Kidney glomerular epithelial cell (primary cell): ENCODE data around the gene TRIM24.
"Not testable (repeated sequence)": the region's sequence is repeated elsewhere in the genome, so short reads cannot be mapped to it uniquely, and the experiment has no call there.

ENCODE experiments used
- DNase-seq: peaks from one replicate; lab custom pipeline; 2025; lab: John Stamatoyannopoulos, UW

The TRIM24 gene

DNA sequence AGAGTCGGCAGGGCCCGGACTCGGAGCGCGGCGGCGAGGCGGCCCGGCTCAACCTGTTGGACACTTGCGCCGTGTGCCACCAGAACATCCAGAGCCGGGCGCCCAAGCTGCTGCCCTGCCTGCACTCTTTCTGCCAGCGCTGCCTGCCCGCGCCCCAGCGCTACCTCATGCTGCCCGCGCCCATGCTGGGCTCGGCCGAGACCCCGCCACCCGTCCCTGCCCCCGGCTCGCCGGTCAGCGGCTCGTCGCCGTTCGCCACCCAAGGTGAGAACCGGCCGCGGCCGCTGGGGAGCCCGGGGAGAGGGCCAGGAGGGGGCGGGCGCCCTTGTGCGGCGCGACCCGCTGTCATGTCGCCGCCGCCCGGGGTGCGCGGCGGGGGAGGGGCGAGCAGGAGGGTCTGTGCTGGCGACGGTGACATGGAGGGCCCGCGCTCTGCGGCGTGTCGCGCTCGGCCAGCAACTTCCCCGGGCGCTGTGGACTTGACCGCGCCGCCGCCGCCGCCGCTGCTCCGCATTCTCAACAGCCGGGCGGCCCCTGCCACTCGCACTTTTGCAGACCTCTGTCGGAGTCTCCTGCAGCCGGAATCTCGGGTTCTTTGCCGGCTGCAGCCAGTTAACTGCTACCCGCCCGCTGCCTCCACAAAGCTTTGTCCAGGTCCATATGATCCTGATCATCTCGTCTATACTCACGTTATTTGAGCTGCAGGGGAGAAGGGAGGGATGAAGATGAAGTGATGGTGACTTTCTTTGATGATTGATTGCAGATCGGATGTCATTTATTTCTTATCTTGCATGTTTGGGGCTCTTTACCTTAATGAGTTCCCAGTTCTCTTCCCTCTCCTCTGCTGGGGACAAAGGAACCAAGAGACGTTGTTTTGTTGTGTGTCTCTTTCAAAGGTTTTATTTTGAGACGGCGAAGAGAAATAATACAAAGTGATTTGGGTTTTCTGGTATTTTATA, 869 bp downstream of the TRIM24 start:
- peak; percentile 50 for DNase-seq

DNA sequence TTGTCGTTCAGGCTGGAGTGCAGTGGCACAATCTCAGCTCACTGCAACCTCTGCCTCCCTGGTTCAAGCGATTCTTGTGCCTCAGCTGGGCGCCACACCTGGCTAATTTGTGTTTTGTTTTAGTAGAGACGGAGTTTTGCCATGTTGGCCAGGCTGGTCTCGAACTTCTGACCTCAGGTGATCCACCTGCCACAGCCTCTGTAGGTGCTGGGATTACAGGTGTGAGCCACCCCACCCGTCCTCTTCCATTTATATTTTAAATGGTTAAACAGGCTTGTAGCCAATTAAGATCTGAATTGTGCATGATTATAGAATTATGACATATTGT, 3.2 kb downstream of the TRIM24 start:
- not testable (repeated sequence) for DNase-seq

GRCh38 chr7:138465046-138465445, 5.0 kb downstream of the TRIM24 start:
- DNase-seq, result no peak

DNA sequence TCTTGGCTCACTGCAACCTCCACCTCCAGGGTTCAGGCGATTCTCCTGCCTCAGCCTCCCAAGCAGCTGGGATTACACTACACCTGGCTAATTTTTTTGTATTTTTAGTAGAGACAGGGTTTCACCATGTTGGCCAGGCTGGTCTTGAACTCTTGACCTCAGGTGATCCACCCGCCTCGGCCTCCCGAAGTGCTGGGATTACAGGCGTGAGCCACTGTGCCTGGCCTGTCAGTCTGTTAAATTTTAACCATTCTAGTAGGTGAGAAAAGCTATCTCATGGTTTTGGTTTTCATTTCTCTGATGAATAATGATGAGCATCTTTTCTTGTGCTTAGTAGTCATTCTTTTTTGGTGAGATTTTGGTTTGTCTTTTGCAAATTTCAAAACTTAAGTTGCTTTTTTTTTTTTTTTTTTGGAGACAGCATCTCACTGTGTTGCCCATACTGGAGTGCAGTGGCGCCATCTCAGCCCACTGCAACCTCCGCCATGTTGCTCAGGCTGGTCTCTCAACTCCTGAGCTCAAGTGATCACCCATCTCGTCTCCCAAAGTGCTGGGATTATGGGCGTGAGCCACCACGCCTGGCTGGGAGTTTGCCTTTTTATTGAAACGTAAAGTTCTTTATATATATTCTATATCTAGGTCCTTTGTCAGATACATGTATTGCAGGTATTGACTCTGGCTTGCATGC, 6.2 kb downstream of the TRIM24 start:
- DNase-seq, result not testable (repeated sequence)

DNA sequence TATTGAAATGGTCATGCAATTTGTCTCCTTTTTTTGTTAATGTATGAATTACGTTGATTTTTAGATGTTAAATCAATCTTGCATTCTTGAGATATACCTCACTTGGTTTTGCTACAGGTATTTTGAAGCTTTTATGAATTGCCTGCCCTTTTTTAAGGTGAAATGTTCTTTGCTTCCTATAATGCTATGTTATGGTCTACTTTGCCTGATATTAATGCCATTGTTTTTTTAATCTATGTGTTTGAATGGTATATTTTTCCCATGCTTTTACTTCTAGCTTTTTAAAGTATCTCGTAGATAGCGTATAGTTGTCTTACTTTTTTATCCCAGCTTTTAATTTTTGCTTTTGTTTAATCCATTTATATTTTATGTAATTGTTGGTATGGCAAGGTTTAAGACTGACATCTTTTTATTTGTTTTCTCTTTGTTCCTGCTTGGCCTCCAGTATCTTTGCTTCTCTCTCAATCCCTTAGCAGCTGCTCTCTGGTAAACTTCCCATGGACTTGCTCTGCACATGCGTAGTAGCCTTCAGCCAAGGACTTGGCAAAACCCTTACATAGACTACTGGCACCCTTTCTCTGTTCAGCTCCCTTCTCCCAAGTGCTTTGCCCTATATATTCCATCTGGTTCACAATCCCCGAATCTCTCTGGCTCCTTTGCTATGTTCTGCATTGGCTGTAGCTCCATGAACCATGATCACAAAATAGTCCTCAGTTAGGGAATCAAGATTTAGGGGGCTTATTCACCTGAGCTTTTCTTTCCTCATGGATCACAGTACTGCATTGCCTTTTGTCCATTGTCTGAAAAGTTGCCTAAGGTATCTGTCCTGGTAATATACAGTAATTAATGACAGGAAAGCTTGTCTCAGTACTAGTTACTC, 8.4 kb downstream of the TRIM24 start:
- no peak for DNase-seq

DNA sequence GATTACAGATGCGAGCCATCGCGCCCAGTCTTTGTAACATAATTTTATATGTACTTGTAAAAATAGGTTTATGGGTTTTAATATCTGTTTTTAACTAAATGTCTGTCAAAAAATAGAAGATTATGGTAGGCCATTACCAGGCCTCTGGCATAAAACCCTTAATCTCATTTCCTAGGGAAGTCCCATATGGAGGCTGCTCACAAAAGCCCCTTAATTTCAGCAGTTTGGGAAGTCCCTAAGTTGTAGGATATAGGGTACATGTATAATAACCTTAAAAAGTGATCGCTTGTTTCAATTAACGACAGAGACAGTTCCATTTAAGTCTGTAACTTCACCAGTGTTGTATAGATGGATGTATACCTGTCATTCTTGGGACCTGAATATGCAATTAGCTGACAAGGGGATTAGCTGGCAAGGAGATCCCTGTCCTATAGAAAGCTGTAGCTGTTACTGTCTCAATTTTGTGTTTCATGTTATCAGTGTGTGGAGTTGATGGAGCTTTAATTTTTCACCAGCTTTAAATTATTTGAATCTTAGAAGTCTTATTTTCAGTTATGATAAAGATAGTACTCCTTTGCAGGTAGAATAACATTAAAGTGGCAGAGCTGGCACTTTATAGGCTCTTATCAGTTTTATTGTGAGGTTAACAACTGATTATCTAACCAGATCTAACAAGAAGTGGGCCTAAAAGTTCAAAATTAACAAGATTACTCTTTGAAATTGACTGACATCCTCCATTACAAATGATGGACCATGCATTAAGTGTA, 10.5 kb downstream of the TRIM24 start:
- no peak for DNase-seq

DNA sequence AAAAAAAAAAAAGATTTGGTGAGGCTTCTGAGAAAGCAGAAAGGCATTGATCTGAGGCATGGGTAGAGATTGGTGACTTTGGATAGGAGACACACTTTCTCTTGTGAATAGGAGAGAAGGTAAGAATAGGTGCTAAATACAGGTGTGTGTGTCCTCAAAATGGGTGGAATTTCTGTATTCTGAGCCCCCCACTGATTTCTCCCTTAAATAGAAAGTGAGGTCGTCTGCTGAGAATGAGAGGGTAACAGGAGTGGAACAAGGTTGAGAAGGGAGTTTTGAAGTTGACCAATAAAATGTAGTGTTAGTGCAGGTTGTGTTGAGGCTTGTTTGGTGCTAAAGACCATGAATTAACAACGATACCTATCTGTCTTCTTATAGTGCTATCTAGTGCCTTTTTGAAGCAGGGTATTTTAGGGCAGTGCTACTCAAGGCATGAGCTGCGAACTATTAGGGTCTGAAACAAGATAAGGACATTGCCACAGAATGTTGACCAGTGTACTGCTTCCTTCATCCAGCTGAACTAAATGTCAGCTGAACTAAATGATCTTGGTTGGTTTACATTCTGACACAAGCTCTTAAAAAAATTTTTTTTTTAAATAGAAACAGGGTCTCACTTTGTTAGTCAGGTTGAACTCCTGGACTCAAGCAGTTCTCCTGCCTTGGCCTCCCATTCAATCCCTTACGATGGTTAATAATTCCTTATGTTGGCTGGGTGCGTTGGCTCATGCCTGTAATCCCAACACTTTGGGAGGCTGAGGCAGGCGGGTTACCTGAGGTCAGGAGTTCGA, 12.4 kb downstream of the TRIM24 start:
- no peak for DNase-seq

DNA sequence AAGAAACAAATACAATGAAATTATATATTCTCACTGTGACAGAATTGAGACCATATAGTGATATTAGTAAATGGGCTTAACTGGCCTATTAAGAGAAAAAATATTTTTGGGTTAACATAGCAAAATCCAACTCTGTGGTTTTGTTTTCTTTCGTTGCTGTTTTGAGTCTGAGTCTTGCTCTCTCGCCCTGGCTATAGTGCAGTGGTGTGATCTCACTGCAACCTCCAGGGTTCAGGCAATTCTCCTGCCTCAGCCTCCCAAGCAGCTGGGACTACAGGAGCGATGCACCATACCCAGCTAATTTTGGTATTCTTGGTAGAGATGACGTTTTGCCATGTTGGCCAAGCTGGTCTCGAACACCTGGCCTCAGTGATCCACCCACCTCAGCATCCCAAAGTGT, 15.3 kb downstream of the TRIM24 start:
- no peak for DNase-seq

DNA sequence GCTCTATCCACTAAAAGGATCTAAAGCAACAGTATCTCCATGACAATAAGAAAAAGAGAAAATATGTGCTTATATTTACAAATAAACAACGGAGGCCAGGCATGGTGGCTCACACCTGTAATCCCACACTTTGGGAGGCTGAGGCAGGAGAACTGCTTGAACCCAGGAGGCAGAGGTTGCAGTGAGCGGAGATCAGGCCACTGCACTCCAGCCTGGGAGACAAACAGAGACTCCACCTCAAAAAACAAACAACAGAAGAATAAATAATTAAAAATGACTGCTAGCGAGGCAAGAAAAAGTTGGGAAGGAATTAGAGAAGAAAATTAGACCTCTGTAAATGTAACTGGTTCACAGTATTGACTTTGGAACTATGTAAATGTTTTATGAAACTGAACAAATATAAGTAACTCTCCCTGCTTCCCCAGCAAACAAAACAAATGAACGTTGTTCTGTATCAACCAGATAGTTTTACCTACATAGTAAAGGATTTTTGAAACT, 17.1 kb downstream of the TRIM24 start:
- no peak for DNase-seq

GRCh38 chr7:138477581-138477980, 17.5 kb downstream of the TRIM24 start:
- no peak for DNase-seq

DNA sequence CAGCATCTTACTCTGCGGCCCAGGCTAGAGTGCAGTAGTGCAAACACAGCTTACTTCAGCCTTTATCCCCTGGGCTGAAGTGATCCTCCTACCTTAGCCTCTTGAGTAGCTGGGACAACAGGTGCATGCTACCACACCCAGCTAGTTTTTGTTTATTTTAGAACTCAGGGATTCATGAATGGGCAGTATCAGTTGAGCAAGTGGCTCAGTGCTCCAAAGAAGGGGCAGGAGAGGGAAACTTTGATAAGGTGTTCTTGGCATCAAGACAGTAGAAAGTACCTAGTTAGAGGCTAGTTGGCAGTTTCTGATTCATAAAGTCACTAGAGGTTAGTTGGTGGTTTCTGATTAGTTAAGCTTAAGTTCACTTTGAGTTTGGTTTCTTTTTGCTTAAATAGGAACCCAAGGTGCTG, 18.4 kb downstream of the TRIM24 start:
- DNase-seq, result no peak

GRCh38 chr7:138480527-138480926, 20.5 kb downstream of the TRIM24 start:
- no peak for DNase-seq

DNA sequence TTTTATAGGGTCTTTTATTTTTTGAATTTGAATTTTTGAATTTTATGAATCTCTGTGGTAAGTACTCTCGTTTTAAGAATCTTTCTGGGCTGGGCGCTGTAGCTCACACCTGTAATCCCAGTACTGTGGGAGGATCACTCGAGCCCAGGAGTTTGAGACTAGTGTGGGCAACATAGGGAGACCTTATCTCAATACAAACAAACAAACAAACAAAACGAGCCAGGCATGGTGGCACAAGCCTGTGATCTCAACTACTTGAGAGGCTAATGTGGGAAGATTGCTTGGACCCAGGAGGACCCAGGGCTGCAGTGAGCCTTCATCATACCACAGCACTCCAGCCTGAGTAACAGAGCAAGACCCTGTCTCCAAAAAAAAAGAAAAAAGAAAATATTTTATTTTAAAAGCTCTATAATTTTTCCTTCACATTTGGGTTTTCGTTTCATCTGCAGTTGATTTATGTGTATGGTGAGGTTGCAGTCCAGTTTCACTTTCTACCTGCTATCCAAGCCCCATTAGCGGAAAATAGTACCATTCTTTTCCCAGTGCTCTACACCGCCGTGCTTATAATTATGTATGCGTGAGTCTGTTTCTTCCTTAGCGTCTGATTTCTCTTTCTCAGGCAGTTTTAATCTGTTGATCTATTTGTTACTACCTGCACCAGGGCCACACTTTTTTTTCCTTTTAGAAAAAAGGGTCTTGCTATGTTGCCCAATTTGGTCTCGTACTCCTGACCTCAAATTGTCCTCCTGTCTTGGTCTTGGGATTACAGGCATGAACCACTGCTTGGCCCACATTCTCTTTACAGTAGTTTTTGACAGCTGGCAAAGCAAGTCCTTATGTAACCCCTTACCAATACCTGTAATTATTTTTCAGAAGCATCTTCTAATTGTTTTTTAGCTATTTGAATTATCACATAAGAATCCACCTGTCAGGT, 21.7 kb downstream of the TRIM24 start:
- no peak for DNase-seq

DNA sequence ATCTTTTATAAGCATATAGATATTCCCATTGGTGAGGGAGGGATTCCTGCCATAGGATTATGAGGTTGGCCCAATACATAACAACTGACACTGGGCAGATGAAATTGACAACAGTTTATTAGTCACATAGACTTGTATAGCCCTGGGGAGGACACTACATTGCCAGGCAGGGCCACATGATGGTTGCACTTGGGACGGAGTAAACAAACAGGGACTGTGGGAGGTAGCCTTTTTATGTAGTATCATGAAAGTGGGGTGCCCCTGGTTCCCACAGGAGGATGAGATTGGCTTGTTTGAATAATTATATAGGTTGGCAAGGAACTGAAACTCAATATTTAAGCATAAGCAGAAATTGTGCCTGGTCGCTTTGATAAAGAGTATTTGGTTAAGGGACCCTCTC, 23.5 kb downstream of the TRIM24 start:
- no peak for DNase-seq

DNA sequence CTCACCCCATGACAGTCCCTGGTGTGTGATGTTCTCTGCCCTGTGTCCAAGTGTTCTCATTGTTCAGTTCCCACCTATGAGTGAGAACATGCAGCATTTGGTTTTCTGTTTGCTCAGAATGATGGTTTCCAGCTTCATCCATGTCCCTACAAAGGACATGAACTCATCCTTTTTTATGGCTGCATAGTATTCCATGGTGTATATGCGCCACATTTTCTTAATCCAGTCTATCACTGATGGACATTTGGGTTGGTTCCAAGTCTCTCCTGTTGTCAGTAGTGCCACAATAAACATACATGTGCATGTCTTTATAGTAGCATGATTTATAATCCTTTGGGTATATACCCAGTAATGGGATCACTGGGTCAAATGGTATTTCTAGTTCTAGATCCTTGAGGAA, 25.4 kb downstream of the TRIM24 start:
- not testable (repeated sequence) for DNase-seq

DNA sequence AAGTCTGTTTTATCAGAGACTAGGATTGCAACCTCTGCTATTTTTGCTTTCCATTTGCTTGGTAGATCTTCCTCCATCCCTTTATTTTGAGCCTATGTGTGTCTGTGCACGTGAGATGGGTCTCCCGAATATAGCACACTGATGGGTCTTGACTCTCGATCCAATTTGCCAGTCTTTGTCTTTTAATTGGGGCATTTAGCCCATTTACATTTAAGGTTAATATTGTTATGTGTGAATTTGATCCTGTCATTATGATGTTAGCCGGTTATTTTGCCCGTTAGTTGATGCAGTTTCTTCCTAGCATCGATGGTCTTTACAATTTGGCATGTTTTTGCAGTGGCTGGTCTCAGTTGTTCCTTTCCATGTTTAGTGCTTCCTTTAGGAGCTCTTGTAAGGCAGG, 29.1 kb downstream of the TRIM24 start:
- not testable (repeated sequence) for DNase-seq

DNA sequence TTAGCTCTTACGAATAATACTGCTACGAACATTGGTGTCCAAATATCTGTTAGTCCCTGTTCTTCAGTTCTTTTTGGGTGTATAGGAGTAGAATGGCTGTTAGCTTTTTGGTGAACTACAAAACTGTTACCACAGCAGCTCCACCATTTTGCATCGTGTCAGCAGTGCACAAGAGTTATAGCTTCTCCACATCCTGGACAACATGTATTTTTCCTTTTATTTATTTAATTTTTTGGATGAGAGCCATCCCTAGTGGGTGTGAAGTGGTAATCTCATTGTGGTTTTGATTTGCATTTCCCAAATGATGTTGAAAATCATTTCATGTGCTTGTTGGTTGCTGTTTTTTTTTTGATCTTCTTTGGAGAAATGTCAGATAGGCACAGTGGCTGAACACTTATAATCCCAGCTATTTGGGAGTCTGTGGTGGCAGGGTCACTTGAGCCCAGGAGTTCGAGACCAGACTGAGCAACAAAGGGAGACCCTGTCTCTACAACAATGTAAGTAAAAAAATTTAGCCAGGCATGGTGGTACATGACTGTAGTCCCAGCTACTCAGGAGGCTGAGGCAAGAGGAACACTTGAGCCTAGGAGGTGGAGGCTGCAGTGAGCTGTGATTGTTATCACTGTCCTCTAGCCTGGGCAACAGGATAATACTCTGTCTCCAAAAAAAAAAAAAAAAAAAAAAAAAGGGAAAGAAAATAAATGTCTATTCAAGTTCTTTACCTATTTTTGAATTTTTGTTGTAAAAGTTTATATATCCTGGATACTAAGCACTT, 31.7 kb downstream of the TRIM24 start:
- no peak for DNase-seq

DNA sequence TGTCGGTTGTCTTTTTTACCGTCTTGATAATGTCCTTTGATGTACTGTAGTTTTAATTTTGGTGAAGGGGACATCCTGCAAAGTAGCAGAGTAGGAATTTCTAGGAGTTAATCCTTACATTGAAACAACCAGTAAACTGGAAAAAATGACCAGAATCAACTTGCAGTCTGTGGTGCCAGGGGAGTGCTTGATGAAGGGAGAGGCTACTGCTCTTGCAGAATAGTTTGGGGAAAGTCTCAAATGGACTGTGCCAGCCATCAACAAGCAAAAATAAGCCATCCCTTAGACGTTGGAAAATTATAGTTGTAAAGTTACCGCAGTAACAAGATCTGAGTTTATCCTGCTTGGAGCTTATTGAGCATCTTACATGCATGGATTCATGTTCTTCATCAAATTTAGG, 32.4 kb downstream of the TRIM24 start:
- DNase-seq, result no peak

DNA sequence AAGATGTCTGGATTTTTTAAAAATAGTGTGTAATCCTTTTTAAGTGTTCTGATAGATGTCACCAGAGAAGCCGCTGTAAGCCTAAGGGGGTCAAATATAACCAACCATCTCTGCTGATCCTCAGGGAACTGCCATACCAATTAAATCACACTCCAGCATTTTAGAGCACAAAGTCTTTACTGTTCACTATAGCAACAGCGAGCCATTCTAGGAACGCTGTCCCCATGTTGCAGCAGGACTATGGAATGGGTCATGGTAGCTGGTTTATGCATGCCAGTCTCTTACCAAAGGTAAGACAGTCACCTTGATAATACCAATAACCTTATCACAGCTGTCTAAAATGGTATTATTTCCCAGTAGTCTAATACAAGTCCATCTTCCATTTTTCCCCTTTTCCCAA, 33.5 kb downstream of the TRIM24 start:
- no peak for DNase-seq
